IMR-90 (cell line): ENCODE measurements around the gene MEIS3. TPM values are rescaled to one million over a fixed set of nuclear protein-coding genes. Genes with fewer than 3 reads are reported as not detected.

Experiments used
- ATAC-seq: fragments of 200-7000 bp; cut with Tn5 transposase; 2 replicates; pipeline ENCODE4 v1.9.1; 2020; ENCODE audit warnings: low read depth, mild to moderate bottlenecking, moderate library complexity
- BruUV-seq: library from RNA; stranded (reverse); fragments of 400-500 nt; replicated peaks from 2 replicates; lab custom pipeline; 2021; lab: Mats Ljungman, UMichigan
- CTCF ChIA-PET: fragments of 300-600 bp; formaldehyde crosslinking; extraction: SDS; loops from one replicate; lab custom pipeline; 2021; ENCODE audit warnings: antibody characterized with exemption; lab: Yijun Ruan, JAX
- POLR2A ChIA-PET: fragments of 300-600 bp; sonication (Branson Sonifier 250); formaldehyde crosslinking; loops from one replicate; lab custom pipeline; 2022; ENCODE audit warnings: antibody characterized with exemption; ENCODE audit not compliant: unreplicated experiment; lab: Charles Lee
- DNase-seq: peaks from one replicate; pipeline ENCODE4 v3.0.0; 2013
- H2AFZ ChIP-seq: replicated peaks from 2 replicates; pipeline ENCODE3; 2013; ENCODE audit warnings: low read length, mild to moderate bottlenecking; ENCODE audit not compliant: poor library complexity
- H2AK5ac ChIP-seq: 2 replicates; pipeline ENCODE4 v1.6.1; 2013; ENCODE audit warnings: low read depth, low read length, inconsistent platforms
- H2AK9ac ChIP-seq: replicated peaks from 2 replicates; pipeline ENCODE3; 2013; ENCODE audit warnings: mild to moderate bottlenecking, low read depth, low read length, moderate library complexity; ENCODE audit not compliant: poor library complexity
- H2BK120ac ChIP-seq: 2 replicates; pipeline ENCODE4 v1.6.1; 2013; ENCODE audit warnings: low read depth, low read length, inconsistent platforms
- H2BK15ac ChIP-seq: 3 replicates; pipeline ENCODE4 v1.6.1; 2013; ENCODE audit warnings: low read depth, low read length, inconsistent platforms
- H2BK20ac ChIP-seq: 2 replicates; pipeline ENCODE4 v1.6.1; 2013; ENCODE audit warnings: low read depth, mild to moderate bottlenecking, inconsistent platforms, low read length, moderate library complexity
- H2BK5ac ChIP-seq: 2 replicates; pipeline ENCODE4 v1.6.1; 2013; ENCODE audit warnings: mild to moderate bottlenecking, low read depth, low read length, inconsistent platforms; ENCODE audit not compliant: poor library complexity, severe bottlenecking
- H3K14ac ChIP-seq: replicated peaks from 2 replicates; pipeline ENCODE4 v1.6.1; 2013; ENCODE audit warnings: low read depth, low read length, inconsistent platforms
- H3K18ac ChIP-seq: 2 replicates; pipeline ENCODE4 v1.6.1; 2013; ENCODE audit warnings: low read depth, low read length, control low read depth
- H3K23ac ChIP-seq: 2 replicates; pipeline ENCODE4 v1.6.1; 2013; ENCODE audit warnings: low read depth, low read length, inconsistent platforms
- H3K27ac ChIP-seq: 2 replicates; pipeline ENCODE4 v1.5.1; 2013; ENCODE audit warnings: mild to moderate bottlenecking, control low read depth, low read length; ENCODE audit not compliant: insufficient read depth
- H3K27me3 ChIP-seq: 2 replicates; pipeline ENCODE4 v1.6.1; 2013; ENCODE audit warnings: low read length; ENCODE audit not compliant: control insufficient read depth, insufficient read depth
- H3K36me3 ChIP-seq: 2 replicates; pipeline ENCODE4 v1.6.1; 2013; ENCODE audit warnings: low read length, mixed read lengths; ENCODE audit not compliant: control insufficient read depth, insufficient read depth
- H3K4ac ChIP-seq: 2 replicates; pipeline ENCODE4 v1.6.1; 2013; ENCODE audit warnings: low read depth, low read length, inconsistent platforms
- H3K4me1 ChIP-seq: 2 replicates; pipeline ENCODE4 v1.6.1; 2013; ENCODE audit warnings: low read length, mixed read lengths; ENCODE audit not compliant: control insufficient read depth, insufficient read depth
- H3K4me2 ChIP-seq: 2 replicates; pipeline ENCODE4 v1.6.1; 2013; ENCODE audit warnings: low read depth, mild to moderate bottlenecking, control low read depth, low read length, moderate library complexity
- H3K4me3 ChIP-seq: 2 replicates; pipeline ENCODE4 v1.5.1; 2013; ENCODE audit warnings: low read depth, mild to moderate bottlenecking, control low read depth, low read length, moderate library complexity; ENCODE audit not compliant: insufficient read depth
- H3K56ac ChIP-seq: 2 replicates; pipeline ENCODE4 v1.6.1; 2013; ENCODE audit warnings: low read length, inconsistent platforms; ENCODE audit not compliant: insufficient read depth; ENCODE audit errors: extremely low read depth
- H3K79me1 ChIP-seq, 2 experiments: 2 replicates each; pipeline ENCODE4 v1.6.1; 2013; ENCODE audit warnings: low read length in 2 of 2, inconsistent platforms in 1 of 2, low read depth in 1 of 2
- H3K9ac ChIP-seq: 2 replicates; pipeline ENCODE4 v1.6.1; 2013; ENCODE audit warnings: low read depth, low read length, control low read depth
- H3K9me1 ChIP-seq: 2 replicates; pipeline ENCODE4 v1.6.1; 2013; ENCODE audit warnings: low read length, inconsistent platforms; ENCODE audit not compliant: insufficient read depth
- H3K9me3 ChIP-seq: 2 replicates; pipeline ENCODE4 v1.6.1; 2013; ENCODE audit warnings: low read length; ENCODE audit not compliant: control insufficient read depth, insufficient read depth
- H4K20me1 ChIP-seq: 2 replicates; pipeline ENCODE4 v1.6.1; 2013; ENCODE audit warnings: low read length, inconsistent platforms; ENCODE audit not compliant: insufficient read depth
- H4K5ac ChIP-seq: 2 replicates; pipeline ENCODE4 v1.6.1; 2013; ENCODE audit warnings: mild to moderate bottlenecking, low read depth, low read length, control low read depth
- H4K8ac ChIP-seq, 2 experiments: 2 replicates each; pipeline ENCODE4 v1.6.1; 2013; ENCODE audit warnings: low read depth in 2 of 2, low read length in 2 of 2, control low read depth in 1 of 2, inconsistent platforms in 1 of 2
- H4K91ac ChIP-seq: 2 replicates; pipeline ENCODE4 v1.6.1; 2013; ENCODE audit warnings: low read depth, low read length, inconsistent platforms; ENCODE audit not compliant: insufficient read depth
- BHLHE40 ChIP-seq: fragments of 150-350 bp; IDR thresholded peaks from 2 replicates; pipeline ENCODE4 v1.6.1; 2016; ENCODE audit warnings: mild to moderate bottlenecking, low read depth, low read length
- CHD1 ChIP-seq: IDR thresholded peaks from 2 replicates; pipeline ENCODE4 v1.6.1; 2012; ENCODE audit warnings: low read depth, low read length, improper control_type of control experiment
- CTCF ChIP-seq: conservative IDR thresholded peaks from 2 replicates; pipeline ENCODE4 v1.5.1; 2012; ENCODE audit warnings: mild to moderate bottlenecking, low read depth, low read length, improper control_type of control experiment
- ELK1 ChIP-seq: fragments of 150-350 bp; IDR thresholded peaks from 2 replicates; pipeline ENCODE4 v1.6.1; 2016; ENCODE audit warnings: low read depth, mild to moderate bottlenecking, low read length, moderate library complexity, borderline replicate concordance
- FOS ChIP-seq: fragments of 150-350 bp; IDR thresholded peaks from 2 replicates; pipeline ENCODE4 v1.6.1; 2016; ENCODE audit warnings: low read depth, low read length
- MAFK ChIP-seq: IDR thresholded peaks from 2 replicates; pipeline ENCODE4 v1.6.1; 2012; ENCODE audit warnings: low read depth, low read length, improper control_type of control experiment
- MAZ ChIP-seq: IDR thresholded peaks from 2 replicates; pipeline ENCODE4 v1.6.1; 2012; ENCODE audit warnings: low read depth, mild to moderate bottlenecking, low read length, improper control_type of control experiment, moderate library complexity, borderline replicate concordance
- MXI1 ChIP-seq: IDR thresholded peaks from 2 replicates; pipeline ENCODE4 v1.6.1; 2012; ENCODE audit warnings: low read depth, mild to moderate bottlenecking, low read length, moderate library complexity, borderline replicate concordance
- NFE2L2 ChIP-seq: fragments of 150-350 bp; IDR thresholded peaks from 2 replicates; pipeline ENCODE4 v1.6.1; 2016; ENCODE audit warnings: low read depth, mild to moderate bottlenecking, low read length
- POLR2A ChIP-seq: IDR thresholded peaks from 2 replicates; pipeline ENCODE4 v1.6.1; 2012; ENCODE audit warnings: mild to moderate bottlenecking, low read depth, low read length
- RAD21 ChIP-seq: IDR thresholded peaks from 2 replicates; pipeline ENCODE4 v1.6.1; 2012; ENCODE audit warnings: low read length, improper control_type of control experiment
- RCOR1 ChIP-seq: IDR thresholded peaks from 2 replicates; pipeline ENCODE4 v1.6.1; 2012; ENCODE audit warnings: mild to moderate bottlenecking, low read length, improper control_type of control experiment; ENCODE audit not compliant: insufficient replicate concordance
- RFX5 ChIP-seq: IDR thresholded peaks from 2 replicates; pipeline ENCODE4 v1.8.0; 2012; ENCODE audit warnings: low read depth, mild to moderate bottlenecking, low read length, moderate library complexity
- SMC3 ChIP-seq: fragments of 150-350 bp; IDR thresholded peaks from 2 replicates; pipeline ENCODE4 v1.6.1; 2016; ENCODE audit warnings: low read depth, mild to moderate bottlenecking, antibody characterized with exemption, low read length, moderate library complexity
- USF2 ChIP-seq: fragments of 150-350 bp; IDR thresholded peaks from 2 replicates; pipeline ENCODE4 v1.6.1; 2017; ENCODE audit warnings: mild to moderate bottlenecking, antibody characterized with exemption, low read length, low read depth
- WGBS, 2 experiments: methylation state at CpG; one replicate each; pipeline versions ENCODE4 v1.1.5 to v1.1.7; 2013; ENCODE audit warnings: missing lambda C conversion rate in 2 of 2; ENCODE audit not compliant: insufficient read length in 1 of 2; ENCODE audit errors: extremely low coverage in 2 of 2; 5-methylcytosine and 5-hydroxymethylcytosine counted together
- dilution Hi-C: fragments of 300-500 bp; cut with HindIII; formaldehyde crosslinking; loops from one replicate; pipeline ENCODE4 v1.14.3; 2018; ENCODE audit warnings: low sequenced_read_pairs; ENCODE audit not compliant: unreplicated experiment
- in situ Hi-C: fragments of 300-500 bp; cut with MboI; formaldehyde crosslinking; loops from 3 replicates; pipeline ENCODE4 v1.14.3; 2019; ENCODE audit warnings: low sequenced_read_pairs, inconsistent platforms, mixed read lengths
- intact Hi-C: fragments of 100-400 bp; cut with micrococcal nuclease; formaldehyde crosslinking; loops from 2 replicates; pipeline ENCODE4 v1.10.0; 2022
- polyA plus RNA-seq, 3 experiments: library from polyadenylated mRNA; depleted of rRNA; stranded (reverse); fragments of >200 nt; gene quantifications; 2 replicates each; pipeline ENCODE4 v1.2.3, GENCODE V29; 2012; ENCODE audit warnings: low replicate concordance in 1 of 3
- total RNA-seq: library from RNA; depleted of rRNA; stranded (reverse); fragments of >200 nt; gene quantifications from 2 replicates; pipeline ENCODE4 v1.2.3, GENCODE V29; 2012

Gene MEIS3
- total and polyA plus RNA-seq, 2 of the 4 experiments (the other 2 are of a cell fraction) = 32.4 to 33.0 TPM

GRCh38 chr19:47381653-47382279, 37.6 kb downstream of the MEIS3 start:
- Histone ChIP-seq H3K4me2 (no peak overlapping the region), H3K23ac (no peak overlapping the region), H2AFZ (no peak overlapping the region), H3K36me3 (peaks cover 47% of the 10 kb centered on the region), H3K18ac (no peak overlapping the region), H3K9me1 (no peaks in the 10 kb centered on the region), H3K4me1 (no peaks in the 10 kb centered on the region), H3K79me1 (no peaks in the 10 kb centered on the region), H3K4ac (no peak overlapping the region), H3K9me3 (no peaks in the 10 kb centered on the region), H4K5ac (no peak overlapping the region), H4K20me1 (0 out of 2 replicates have a peak, but pooled peaks cover 7% of the 10 kb centered on the region), H2AK9ac (no peak overlapping the region), H4K8ac (no peak overlapping the region), H3K9ac (no peak overlapping the region), H2BK20ac (no peak overlapping the region), H2BK120ac (no peak overlapping the region), H2BK15ac (no peak overlapping the region), H3K27ac (no peak overlapping the region), H2AK5ac (no peak overlapping the region), H3K27me3 (no peaks in the 10 kb centered on the region), H3K14ac (no peak overlapping the region), H4K91ac (no peak overlapping the region), H3K4me3 (no peak overlapping the region), H3K56ac (no peak overlapping the region), H2BK5ac (no peak overlapping the region)
- in situ Hi-C loops (no loop called here), dilution Hi-C loops (no loop called here), intact Hi-C loops (no loop called here)
- TF ChIP-seq USF2 = no peak
- no peak for TF ChIP-seq MXI1
- TF ChIP-seq POLR2A = no peak
- no peak for TF ChIP-seq CTCF
- no peak for TF ChIP-seq RCOR1
- TF ChIP-seq MAZ = no peak
- TF ChIP-seq SMC3 = no peak
- TF ChIP-seq RAD21 = no peak
- no peak for TF ChIP-seq ELK1
- TF ChIP-seq RFX5 = no peak
- TF ChIP-seq MAFK = no peak
- TF ChIP-seq BHLHE40 = no peak
- no peak for TF ChIP-seq FOS
- TF ChIP-seq CHD1 = no peak
- no peak for TF ChIP-seq NFE2L2
- ChIA-PET POLR2A (no interaction called here), CTCF (no interaction called here)
- ATAC-seq (no peak), DNase-seq (no peak)
- no CpG with 5 or more reads among the region's 11 CpGs for whole genome bisulfite sequencing, 2 experiments
- BruUV-seq = no TSS peak
